Endothelial cell of umbilical vein (primary cell): ENCODE data around the gene MMP2. TPM values are rescaled to one million over a fixed set of nuclear protein-coding genes. Genes with fewer than 3 reads are reported as not detected.

Experiments
- BruUV-seq: library from RNA; stranded (reverse); fragments of 400-500 nt; replicated peaks from 2 replicates; lab custom pipeline; 2021; lab: Mats Ljungman, UMichigan
- CTCF ChIA-PET: fragments of 300-600, 350-600 bp; sonication (Branson Sonifier 250); formaldehyde crosslinking; loops from one replicate; lab custom pipeline; 2021; ENCODE audit warnings: antibody characterized with exemption, inconsistent platforms; lab: Charles Lee
- POLR2A ChIA-PET: fragments of 300-600, 350-600 bp; sonication (Branson Sonifier 250); formaldehyde crosslinking; loops from one replicate; lab custom pipeline; 2021; ENCODE audit warnings: antibody characterized with exemption, inconsistent platforms; lab: Charles Lee
- DNase-seq: peaks from one replicate; pipeline ENCODE4 v3.0.0-alpha.2; 2011; ENCODE audit warnings: low read depth, low spot score
- FAIRE-seq: peaks from 2 replicates; lab custom pipeline; 2011; peaks lifted over from hg19 to GRCh38; lab: Jason Lieb, UNC
- H2AFZ ChIP-seq: 2 replicates; pipeline ENCODE4 v1.6.0; 2012; ENCODE audit warnings: low read depth, low read length, control low read depth, inconsistent platforms
- H3K27ac ChIP-seq: 2 replicates; pipeline ENCODE4 v1.5.1; 2011; ENCODE audit warnings: low read depth, mild to moderate bottlenecking, control low read depth, low read length, moderate library complexity; ENCODE audit not compliant: insufficient read depth
- H3K27me3 ChIP-seq, 2 experiments: 2 replicates each; pipeline versions ENCODE4 v1.6.0 to v1.6.1; 2011; ENCODE audit warnings: low read length in 2 of 2, mixed read lengths in 1 of 2; ENCODE audit not compliant: control insufficient read depth in 2 of 2, insufficient read depth in 2 of 2
- H3K36me3 ChIP-seq, 2 experiments: 2 replicates in 1 of 2; 3 replicates in 1 of 2; pipeline ENCODE4 v1.5.1; 2011; ENCODE audit warnings: low read length in 2 of 2, mild to moderate bottlenecking in 1 of 2, moderate library complexity in 1 of 2; ENCODE audit not compliant: control insufficient read depth in 2 of 2, insufficient read depth in 2 of 2; ENCODE audit errors: extremely low read depth in 1 of 2
- H3K4me1 ChIP-seq: 3 replicates; pipeline ENCODE4 v1.5.1; 2011; ENCODE audit warnings: mild to moderate bottlenecking, low read length; ENCODE audit not compliant: control insufficient read depth, insufficient read depth; ENCODE audit errors: extremely low read depth
- H3K4me2 ChIP-seq: 2 replicates; pipeline ENCODE4 v1.6.1; 2011; ENCODE audit warnings: low read length, control low read depth, mixed read lengths; ENCODE audit not compliant: insufficient read depth
- H3K4me3 ChIP-seq, 3 experiments: fragments of 200-600 bp in 1 of 3; sonication (generic), shearing (Covaris generic) in 1 of 3; replicated peaks in 1 of 3; 2 replicates each; pipeline ENCODE4 v1.5.1; 2011 to 2016; ENCODE audit warnings: control low read depth in 3 of 3, low read length in 3 of 3, mild to moderate bottlenecking in 2 of 3, inconsistent platforms in 1 of 3, low read depth in 1 of 3, moderate library complexity in 1 of 3; ENCODE audit not compliant: insufficient read depth in 1 of 3
- H3K79me2 ChIP-seq: 2 replicates; pipeline ENCODE4 v1.6.0; 2012; ENCODE audit warnings: low read length, inconsistent platforms; ENCODE audit not compliant: control insufficient read depth, insufficient read depth
- H3K9ac ChIP-seq: replicated peaks from 2 replicates; pipeline ENCODE3; 2011; ENCODE audit warnings: low read length, control low read depth; ENCODE audit not compliant: insufficient read depth; ENCODE audit errors: extremely low read depth
- H3K9me1 ChIP-seq: replicated peaks from 3 replicates; pipeline ENCODE4 v1.6.0; 2011; ENCODE audit warnings: mild to moderate bottlenecking, low read length; ENCODE audit not compliant: control insufficient read depth, insufficient read depth; ENCODE audit errors: extremely low read depth
- H3K9me3 ChIP-seq: replicated peaks from 2 replicates; pipeline ENCODE4 v1.5.1; 2012; ENCODE audit warnings: low read length, inconsistent platforms; ENCODE audit not compliant: control insufficient read depth, insufficient read depth
- H4K20me1 ChIP-seq: replicated peaks from 2 replicates; pipeline ENCODE3; 2011; ENCODE audit warnings: mild to moderate bottlenecking, low read length; ENCODE audit not compliant: control insufficient read depth, insufficient read depth; ENCODE audit errors: extremely low read depth
- EZH2 ChIP-seq: IDR thresholded peaks from 2 replicates; pipeline ENCODE4 v1.6.1; 2012; ENCODE audit warnings: borderline replicate concordance, low read depth, mild to moderate bottlenecking, moderate library complexity, low read length, inconsistent platforms; ENCODE audit not compliant: severe bottlenecking
- FOS ChIP-seq: IDR thresholded peaks from 2 replicates; pipeline ENCODE4 v1.6.1; 2011; ENCODE audit warnings: mild to moderate bottlenecking, low read length, moderate library complexity, borderline replicate concordance; ENCODE audit not compliant: insufficient read depth
- GATA2 ChIP-seq: IDR thresholded peaks from 2 replicates; pipeline ENCODE4 v1.7.0; 2011; ENCODE audit warnings: low read depth, mild to moderate bottlenecking, moderate library complexity, mixed read lengths, low read length; ENCODE audit not compliant: insufficient read length, insufficient read depth
- JUN ChIP-seq: IDR thresholded peaks from 2 replicates; pipeline ENCODE4 v1.6.1; 2011; ENCODE audit warnings: borderline replicate concordance, low read depth; ENCODE audit not compliant: insufficient read length, insufficient read depth
- MAX ChIP-seq: IDR thresholded peaks from 2 replicates; pipeline ENCODE4 v1.6.1; 2011; ENCODE audit not compliant: insufficient read depth, insufficient read length
- MYC ChIP-seq: IDR thresholded peaks from one replicate; pipeline ENCODE4 v1.6.1; 2011; ENCODE audit warnings: mild to moderate bottlenecking, low read depth, low read length
- POLR2A ChIP-seq: IDR thresholded peaks from 2 replicates; pipeline ENCODE4 v1.6.1; 2012; ENCODE audit warnings: low read depth, mild to moderate bottlenecking, control low read depth, low read length
- POLR2AphosphoS5 ChIP-seq: IDR thresholded peaks from 2 replicates; pipeline ENCODE4 v1.6.1; 2012; ENCODE audit warnings: low read depth, mild to moderate bottlenecking, control low read depth, low read length, moderate library complexity; ENCODE audit not compliant: insufficient read depth
- dilution Hi-C: fragments of 300-500 bp; cut with MboI; formaldehyde crosslinking; loops from one replicate; pipeline ENCODE4 v1.15.0; 2019; ENCODE audit warnings: low sequenced_read_pairs; ENCODE audit not compliant: extremely low pct_ligation_motif_present
- intact Hi-C: fragments of 100-400 bp; cut with micrococcal nuclease; formaldehyde crosslinking; loops from one replicate; pipeline ENCODE4 v1.10.0; 2022
- polyA plus RNA-seq, 4 experiments: library from polyadenylated mRNA; depleted of rRNA in 3 of 4; stranded (reverse) in 3 of 4; unstranded in 1 of 4; fragments of >200 nt; gene quantifications; 2 replicates each; pipeline versions ENCODE4 v1.2.1 to v1.2.3, GENCODE V29; 2011 to 2012; ENCODE audit warnings: missing spikeins in 1 of 4
- total RNA-seq: library from RNA; stranded (reverse); gene quantifications from 2 replicates; pipeline ENCODE4 v1.2.3, GENCODE V29; 2021
- TF ChIP-seq, protein P1 (sequence below), 2 donors: IDR thresholded peaks; 1 replicate in 1 of 2; 2 replicates in 1 of 2; pipeline ENCODE4 v1.5.1; 2011; ENCODE audit warnings: low read length in 2 of 2, mild to moderate bottlenecking in 2 of 2, moderate library complexity in 2 of 2, control low read depth in 1 of 2, inconsistent platforms in 1 of 2, low read depth in 1 of 2; ENCODE audit not compliant: insufficient read depth in 1 of 2; ENCODE audit errors: extremely low read depth in 1 of 2

MMP2 gene
- total and polyA plus RNA-seq, 2 donors (not counting 3 experiments of a cell fraction or from before 2014, with no cell fraction given): 771 to 1,508 TPM

- FAIRE-seq (no peak), DNase-seq (no peak)
- Histone ChIP-seq H3K4me3 (no peak overlapping the region), H3K4me1 (peaks cover 12% of the 10 kb centered on the region), H3K9me3 (no peaks in the 10 kb centered on the region), H3K27ac (no peak overlapping the region), H3K79me2 (no peaks in the 10 kb centered on the region), H3K9me1 (no peaks in the 10 kb centered on the region), H2AFZ (no peak overlapping the region), H4K20me1 (no peaks in the 10 kb centered on the region), H3K4me2 (no peak overlapping the region), H3K27me3 (no peaks in the 10 kb centered on the region), H3K36me3 (peaks cover 8 to 39% of the 10 kb centered on the region in 2 experiments), H3K9ac (no peak overlapping the region)
- intact Hi-C loops (no loop called here), dilution Hi-C loops (no loop called here)
- no TSS peak for BruUV-seq
- POLR2A ChIA-PET: no interaction called here
- no peak for TF ChIP-seq MYC
- no peak for TF ChIP-seq EZH2
- TF ChIP-seq POLR2AphosphoS5: no peak
- no peak for TF ChIP-seq FOS
- TF ChIP-seq POLR2A: no peak
- CTCF ChIA-PET: interaction anchor here (1.0 to 2.3 kb wide), 7 partner anchors 9 to 67 kb away, joined by 3 to 8 read pairs (median 5); no protein-coding TSS in a partner anchor
Measured at GRCh38 chr16:55532227-55532626, 53.2 kb downstream of the MMP2 start.

DNA sequence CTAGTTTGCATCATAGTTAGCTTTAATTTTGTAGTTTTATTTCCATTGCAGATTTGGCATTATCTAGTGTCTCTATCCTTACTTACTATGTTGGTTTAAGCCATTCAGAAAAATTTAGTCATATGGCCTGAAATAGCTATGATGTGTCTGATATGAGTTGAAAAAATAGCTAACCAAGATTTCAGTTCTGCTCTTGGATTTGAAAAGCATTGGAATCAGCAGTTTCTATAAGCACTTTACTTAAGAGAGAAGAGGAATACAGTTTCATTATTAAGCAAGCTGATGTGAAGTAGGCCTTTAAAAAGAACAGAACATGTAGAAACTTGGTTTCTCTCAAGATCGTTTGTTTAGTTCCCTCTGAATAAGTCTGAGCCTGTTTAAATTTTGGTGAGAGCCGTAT lies 55.8 kb downstream of the MMP2 start:
- DNase-seq (no peak), FAIRE-seq (no peak)
- Histone ChIP-seq H3K4me1 (no peaks in the 10 kb centered on the region), H3K9me3 (no peaks in the 10 kb centered on the region), H3K9me1 (no peaks in the 10 kb centered on the region), H3K9ac (no peak overlapping the region), H4K20me1 (no peaks in the 10 kb centered on the region), H3K36me3 (peaks cover 11 to 41% of the 10 kb centered on the region in 2 experiments), H3K79me2 (no peaks in the 10 kb centered on the region), H2AFZ (no peak overlapping the region), H3K27ac (no peak overlapping the region), H3K4me2 (no peak overlapping the region), H3K27me3 (no peaks in the 10 kb centered on the region), H3K4me3 (no peak overlapping the region)
- TF ChIP-seq, protein P1, sequence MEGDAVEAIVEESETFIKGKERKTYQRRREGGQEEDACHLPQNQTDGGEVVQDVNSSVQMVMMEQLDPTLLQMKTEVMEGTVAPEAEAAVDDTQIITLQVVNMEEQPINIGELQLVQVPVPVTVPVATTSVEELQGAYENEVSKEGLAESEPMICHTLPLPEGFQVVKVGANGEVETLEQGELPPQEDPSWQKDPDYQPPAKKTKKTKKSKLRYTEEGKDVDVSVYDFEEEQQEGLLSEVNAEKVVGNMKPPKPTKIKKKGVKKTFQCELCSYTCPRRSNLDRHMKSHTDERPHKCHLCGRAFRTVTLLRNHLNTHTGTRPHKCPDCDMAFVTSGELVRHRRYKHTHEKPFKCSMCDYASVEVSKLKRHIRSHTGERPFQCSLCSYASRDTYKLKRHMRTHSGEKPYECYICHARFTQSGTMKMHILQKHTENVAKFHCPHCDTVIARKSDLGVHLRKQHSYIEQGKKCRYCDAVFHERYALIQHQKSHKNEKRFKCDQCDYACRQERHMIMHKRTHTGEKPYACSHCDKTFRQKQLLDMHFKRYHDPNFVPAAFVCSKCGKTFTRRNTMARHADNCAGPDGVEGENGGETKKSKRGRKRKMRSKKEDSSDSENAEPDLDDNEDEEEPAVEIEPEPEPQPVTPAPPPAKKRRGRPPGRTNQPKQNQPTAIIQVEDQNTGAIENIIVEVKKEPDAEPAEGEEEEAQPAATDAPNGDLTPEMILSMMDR (IDR thresholded peaks at IDR 0.05; ENCODE audit: extremely low read depth in 1 of 2, insufficient read depth in 1 of 2, low read depth in 1 of 2, low read length in 2 of 2): no peak
- TF ChIP-seq FOS: no peak
- TF ChIP-seq EZH2: no peak
- no peak for TF ChIP-seq MAX
- no peak for TF ChIP-seq POLR2A
- no peak for TF ChIP-seq POLR2AphosphoS5
- TF ChIP-seq JUN: no peak
- no peak for TF ChIP-seq GATA2
- no peak for TF ChIP-seq MYC
- intact Hi-C loops: no loop called here
- POLR2A ChIA-PET: no interaction called here
- dilution Hi-C loops: no loop called here
- CTCF ChIA-PET: interaction anchor here (1.0 to 2.2 kb wide), 5 partner anchors 10 to 70 kb away, joined by 3 to 10 read pairs (median 5); no protein-coding TSS in a partner anchor
- BruUV-seq: no TSS peak
